Measurements from ENCODE around the gene SYNE2. TPM values are rescaled to one million over a fixed set of nuclear protein-coding genes. Genes with fewer than 3 reads are reported as not detected.

Gene SYNE2
- total RNA-seq, 1 experiment from 2014 or later: 71.1 TPM

- Mint-ChIP-seq H3K4me1 (no peaks in the 10 kb centered on the region), H3K9me3 (no peaks in the 10 kb centered on the region; the same call in 1 of the 2 replicates), H3K36me3 (peaks cover 14% of the 10 kb centered on the region), H3K4me3 (no peak overlapping the region), H3K27me3 (ENCODE audit: low read depth) (no peaks in the 10 kb centered on the region), H3K27ac (no peak overlapping the region)
- TF ChIP-seq JUN (CRISPR knock-in tag; IDR thresholded peaks at IDR 0.05) (no peak), USF2 (CRISPR knock-in tag; IDR thresholded peaks at IDR 0.05) (no peak), ZNF416 (CRISPR knock-in tag; IDR thresholded peaks at IDR 0.05) (no peak), RORB (CRISPR knock-in tag; IDR thresholded peaks at IDR 0.05) (no peak), ZNF317 (CRISPR knock-in tag; IDR thresholded peaks at IDR 0.05; ENCODE audit: borderline replicate concordance, low read depth) (no peak)
- TF ChIP-seq, protein P1, sequence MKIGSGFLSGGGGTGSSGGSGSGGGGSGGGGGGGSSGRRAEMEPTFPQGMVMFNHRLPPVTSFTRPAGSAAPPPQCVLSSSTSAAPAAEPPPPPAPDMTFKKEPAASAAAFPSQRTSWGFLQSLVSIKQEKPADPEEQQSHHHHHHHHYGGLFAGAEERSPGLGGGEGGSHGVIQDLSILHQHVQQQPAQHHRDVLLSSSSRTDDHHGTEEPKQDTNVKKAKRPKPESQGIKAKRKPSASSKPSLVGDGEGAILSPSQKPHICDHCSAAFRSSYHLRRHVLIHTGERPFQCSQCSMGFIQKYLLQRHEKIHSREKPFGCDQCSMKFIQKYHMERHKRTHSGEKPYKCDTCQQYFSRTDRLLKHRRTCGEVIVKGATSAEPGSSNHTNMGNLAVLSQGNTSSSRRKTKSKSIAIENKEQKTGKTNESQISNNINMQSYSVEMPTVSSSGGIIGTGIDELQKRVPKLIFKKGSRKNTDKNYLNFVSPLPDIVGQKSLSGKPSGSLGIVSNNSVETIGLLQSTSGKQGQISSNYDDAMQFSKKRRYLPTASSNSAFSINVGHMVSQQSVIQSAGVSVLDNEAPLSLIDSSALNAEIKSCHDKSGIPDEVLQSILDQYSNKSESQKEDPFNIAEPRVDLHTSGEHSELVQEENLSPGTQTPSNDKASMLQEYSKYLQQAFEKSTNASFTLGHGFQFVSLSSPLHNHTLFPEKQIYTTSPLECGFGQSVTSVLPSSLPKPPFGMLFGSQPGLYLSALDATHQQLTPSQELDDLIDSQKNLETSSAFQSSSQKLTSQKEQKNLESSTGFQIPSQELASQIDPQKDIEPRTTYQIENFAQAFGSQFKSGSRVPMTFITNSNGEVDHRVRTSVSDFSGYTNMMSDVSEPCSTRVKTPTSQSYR (CRISPR knock-in tag; IDR thresholded peaks at IDR 0.05): no peak
- TF ChIP-seq, protein P2, sequence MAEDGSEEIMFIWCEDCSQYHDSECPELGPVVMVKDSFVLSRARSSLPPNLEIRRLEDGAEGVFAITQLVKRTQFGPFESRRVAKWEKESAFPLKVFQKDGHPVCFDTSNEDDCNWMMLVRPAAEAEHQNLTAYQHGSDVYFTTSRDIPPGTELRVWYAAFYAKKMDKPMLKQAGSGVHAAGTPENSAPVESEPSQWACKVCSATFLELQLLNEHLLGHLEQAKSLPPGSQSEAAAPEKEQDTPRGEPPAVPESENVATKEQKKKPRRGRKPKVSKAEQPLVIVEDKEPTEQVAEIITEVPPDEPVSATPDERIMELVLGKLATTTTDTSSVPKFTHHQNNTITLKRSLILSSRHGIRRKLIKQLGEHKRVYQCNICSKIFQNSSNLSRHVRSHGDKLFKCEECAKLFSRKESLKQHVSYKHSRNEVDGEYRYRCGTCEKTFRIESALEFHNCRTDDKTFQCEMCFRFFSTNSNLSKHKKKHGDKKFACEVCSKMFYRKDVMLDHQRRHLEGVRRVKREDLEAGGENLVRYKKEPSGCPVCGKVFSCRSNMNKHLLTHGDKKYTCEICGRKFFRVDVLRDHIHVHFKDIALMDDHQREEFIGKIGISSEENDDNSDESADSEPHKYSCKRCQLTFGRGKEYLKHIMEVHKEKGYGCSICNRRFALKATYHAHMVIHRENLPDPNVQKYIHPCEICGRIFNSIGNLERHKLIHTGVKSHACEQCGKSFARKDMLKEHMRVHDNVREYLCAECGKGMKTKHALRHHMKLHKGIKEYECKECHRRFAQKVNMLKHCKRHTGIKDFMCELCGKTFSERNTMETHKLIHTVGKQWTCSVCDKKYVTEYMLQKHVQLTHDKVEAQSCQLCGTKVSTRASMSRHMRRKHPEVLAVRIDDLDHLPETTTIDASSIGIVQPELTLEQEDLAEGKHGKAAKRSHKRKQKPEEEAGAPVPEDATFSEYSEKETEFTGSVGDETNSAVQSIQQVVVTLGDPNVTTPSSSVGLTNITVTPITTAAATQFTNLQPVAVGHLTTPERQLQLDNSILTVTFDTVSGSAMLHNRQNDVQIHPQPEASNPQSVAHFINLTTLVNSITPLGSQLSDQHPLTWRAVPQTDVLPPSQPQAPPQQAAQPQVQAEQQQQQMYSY (CRISPR knock-in tag; IDR thresholded peaks at IDR 0.05): no peak
- no peak for ATAC-seq
- ChIA-PET CTCF (no interaction called here), POLR2A (no interaction called here)
- no peak for DNase-seq (ENCODE audit: low spot score)
Measured at GRCh38 chr14:64232095-64232838, 379.5 kb downstream of the SYNE2 start.

- Mint-ChIP-seq H3K9me3 (no peaks in the 10 kb centered on the region; the same call in 1 of the 2 replicates), H3K27me3 (ENCODE audit: low read depth) (no peaks in the 10 kb centered on the region), H3K27ac (no peak overlapping the region), H3K36me3 (peaks cover 8% of the 10 kb centered on the region), H3K4me1 (no peaks in the 10 kb centered on the region), H3K4me3 (no peak overlapping the region)
- ATAC-seq: no peak
- TF ChIP-seq CDX4 (CRISPR knock-in tag; IDR thresholded peaks at IDR 0.05; ENCODE audit: borderline replicate concordance) (no peak), ETV6 (CRISPR knock-in tag; IDR thresholded peaks at IDR 0.05) (no peak), CREM (CRISPR knock-in tag; IDR thresholded peaks at IDR 0.05) (no peak)
- TF ChIP-seq, protein P3, sequence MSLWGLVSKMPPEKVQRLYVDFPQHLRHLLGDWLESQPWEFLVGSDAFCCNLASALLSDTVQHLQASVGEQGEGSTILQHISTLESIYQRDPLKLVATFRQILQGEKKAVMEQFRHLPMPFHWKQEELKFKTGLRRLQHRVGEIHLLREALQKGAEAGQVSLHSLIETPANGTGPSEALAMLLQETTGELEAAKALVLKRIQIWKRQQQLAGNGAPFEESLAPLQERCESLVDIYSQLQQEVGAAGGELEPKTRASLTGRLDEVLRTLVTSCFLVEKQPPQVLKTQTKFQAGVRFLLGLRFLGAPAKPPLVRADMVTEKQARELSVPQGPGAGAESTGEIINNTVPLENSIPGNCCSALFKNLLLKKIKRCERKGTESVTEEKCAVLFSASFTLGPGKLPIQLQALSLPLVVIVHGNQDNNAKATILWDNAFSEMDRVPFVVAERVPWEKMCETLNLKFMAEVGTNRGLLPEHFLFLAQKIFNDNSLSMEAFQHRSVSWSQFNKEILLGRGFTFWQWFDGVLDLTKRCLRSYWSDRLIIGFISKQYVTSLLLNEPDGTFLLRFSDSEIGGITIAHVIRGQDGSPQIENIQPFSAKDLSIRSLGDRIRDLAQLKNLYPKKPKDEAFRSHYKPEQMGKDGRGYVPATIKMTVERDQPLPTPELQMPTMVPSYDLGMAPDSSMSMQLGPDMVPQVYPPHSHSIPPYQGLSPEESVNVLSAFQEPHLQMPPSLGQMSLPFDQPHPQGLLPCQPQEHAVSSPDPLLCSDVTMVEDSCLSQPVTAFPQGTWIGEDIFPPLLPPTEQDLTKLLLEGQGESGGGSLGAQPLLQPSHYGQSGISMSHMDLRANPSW (CRISPR knock-in tag; conservative IDR thresholded peaks at IDR 0.05; ENCODE audit: low read depth): no peak
- ChIA-PET POLR2A (no interaction called here), CTCF (no interaction called here)
- no peak for DNase-seq (ENCODE audit: low spot score)
Measured at GRCh38 chr14:64232944-64233343, 380.1 kb downstream of the SYNE2 start.
